ENCODE measurements around the gene DDA1. TPM values are rescaled to one million over a fixed set of nuclear protein-coding genes. Genes with fewer than 3 reads are reported as not detected.
A peak's percentile ranks its signal among the peaks of the same experiment; 100 is the strongest.

The DDA1 gene
- total and polyA plus RNA-seq, 9 of the 15 experiments (the other 6 are each of a cell fraction or from before 2014, with no cell fraction given) = 1.4 to 83.8 (median 33.8) TPM

- TF ChIP-seq ZSCAN32 (CRISPR knock-in tag; IDR thresholded peaks at IDR 0.05) (no peak), NELFE (IDR thresholded peaks at IDR 0.05; ENCODE audit: insufficient read depth, insufficient read length) (no peak), SREBF2 (CRISPR knock-in tag; IDR thresholded peaks at IDR 0.05) (no peak), CLOCK (CRISPR knock-in tag; IDR thresholded peaks at IDR 0.05; ENCODE audit: borderline replicate concordance) (no peak), U2AF2 (optimal IDR thresholded peaks at IDR 0.05; ENCODE audit: low read depth, low read length) (no peak), HOMEZ (CRISPR knock-in tag; IDR thresholded peaks at IDR 0.05) (no peak), PYGO2 (tag; IDR thresholded peaks at IDR 0.05) (no peak), NR3C1 (CRISPR knock-in tag; IDR thresholded peaks at IDR 0.05) (no peak), TGIF2 (CRISPR knock-in tag; IDR thresholded peaks at IDR 0.05) (no peak), NFIX (CRISPR knock-in tag; IDR thresholded peaks at IDR 0.05; ENCODE audit: low read depth) (no peak), KHSRP (IDR thresholded peaks at IDR 0.05) (no peak), RBM15 (IDR thresholded peaks at IDR 0.05; ENCODE audit: insufficient read depth, low read length) (no peak), ZBTB9 (CRISPR knock-in tag; IDR thresholded peaks at IDR 0.05) (no peak), KAT8 (IDR thresholded peaks at IDR 0.05; ENCODE audit: low read depth) (no peak), XRCC4 (IDR thresholded peaks at IDR 0.05; ENCODE audit: extremely low read depth, insufficient read depth, insufficient read length) (no peak), TEAD4 (IDR thresholded peaks at IDR 0.05; ENCODE audit: low read length) (0 out of 2 replicates have a peak, but pooled peaks have one; percentile 11), TEAD4 (CRISPR knock-in tag; IDR thresholded peaks at IDR 0.05; ENCODE audit: borderline replicate concordance) (no peak), PCBP2 (IDR thresholded peaks at IDR 0.05; ENCODE audit: low read depth, low read length, poor library complexity, severe bottlenecking) (no peak), HDAC2 (IDR thresholded peaks at IDR 0.05) (no peak), DACH1 (IDR thresholded peaks at IDR 0.05; ENCODE audit: partially characterized antibody) (no peak), ZKSCAN8 (CRISPR knock-in tag; IDR thresholded peaks at IDR 0.05) (no peak), ZNF253 (CRISPR knock-in tag; conservative IDR thresholded peaks at IDR 0.05) (no peak), DIDO1 (tag; IDR thresholded peaks at IDR 0.05; ENCODE audit: low read depth) (no peak), CBX8 (IDR thresholded peaks at IDR 0.05; ENCODE audit: borderline replicate concordance, extremely low read depth, low read depth, low read length, poor library complexity, severe bottlenecking) (no peak)
Measured at GRCh38 chr19:17332677-17333581, 23.6 kb downstream of the DDA1 start (continued).

Data from K562 (cell line).